Measurements from ENCODE around the gene CLEC6A. TPM values are rescaled to one million over a fixed set of nuclear protein-coding genes. Genes with fewer than 3 reads are reported as not detected.

The CLEC6A gene
- total and polyA plus RNA-seq, 9 donors: 0.23 TPM; not detected in 8

DNA sequence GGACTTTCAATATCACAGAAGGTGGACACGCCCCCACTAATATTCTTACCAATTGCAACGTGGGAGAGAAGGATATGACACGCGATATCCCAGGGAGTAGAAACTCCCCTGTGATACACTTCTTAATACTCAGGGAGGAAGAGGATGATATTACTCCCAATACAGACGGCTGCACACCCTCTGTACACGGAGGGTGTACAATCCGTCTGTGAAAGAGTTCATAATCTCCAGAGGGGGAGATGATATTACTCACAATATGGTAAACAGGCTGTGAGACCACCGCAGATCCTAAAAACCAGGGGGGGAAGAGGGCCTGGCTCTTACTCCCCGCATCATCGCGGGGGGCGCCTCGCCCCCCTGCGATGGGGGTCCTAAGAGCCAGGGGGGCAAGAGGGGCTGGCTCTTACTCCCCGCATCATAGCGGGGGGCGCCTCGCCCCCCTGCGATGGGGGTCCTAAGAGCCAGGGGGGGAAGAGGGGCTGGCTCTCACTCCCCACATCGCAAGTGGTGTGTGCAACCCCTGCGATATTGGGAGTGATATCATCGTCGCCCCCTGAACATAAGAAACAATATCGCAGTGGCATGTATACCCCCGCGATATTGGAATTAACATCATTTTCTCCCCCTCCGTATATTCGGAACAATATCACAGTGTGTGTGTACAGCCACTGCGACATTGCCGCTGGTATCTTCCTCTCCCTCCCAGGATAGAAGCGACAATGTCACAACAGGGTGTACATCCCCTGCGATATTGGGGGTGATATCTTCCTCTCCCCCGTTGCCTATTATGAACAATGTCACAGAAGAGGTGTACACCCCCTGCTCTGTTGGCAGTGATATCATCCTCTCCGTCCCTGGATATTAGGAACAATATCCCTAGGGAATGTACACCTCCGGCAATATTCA is 8.9 kb upstream of the CLEC6A start:
- H3K4me3 ChIP-seq: no peak overlapping the region
- no peaks in the 10 kb centered on the region for H3K36me3 ChIP-seq
- intact Hi-C loops (cut with DNase I): no loop called here
- TF ChIP-seq POLR2A (IDR thresholded peaks at IDR 0.05): no peak
- TF ChIP-seq EP300 (IDR thresholded peaks at IDR 0.05): no peak
- TF ChIP-seq, protein P1, sequence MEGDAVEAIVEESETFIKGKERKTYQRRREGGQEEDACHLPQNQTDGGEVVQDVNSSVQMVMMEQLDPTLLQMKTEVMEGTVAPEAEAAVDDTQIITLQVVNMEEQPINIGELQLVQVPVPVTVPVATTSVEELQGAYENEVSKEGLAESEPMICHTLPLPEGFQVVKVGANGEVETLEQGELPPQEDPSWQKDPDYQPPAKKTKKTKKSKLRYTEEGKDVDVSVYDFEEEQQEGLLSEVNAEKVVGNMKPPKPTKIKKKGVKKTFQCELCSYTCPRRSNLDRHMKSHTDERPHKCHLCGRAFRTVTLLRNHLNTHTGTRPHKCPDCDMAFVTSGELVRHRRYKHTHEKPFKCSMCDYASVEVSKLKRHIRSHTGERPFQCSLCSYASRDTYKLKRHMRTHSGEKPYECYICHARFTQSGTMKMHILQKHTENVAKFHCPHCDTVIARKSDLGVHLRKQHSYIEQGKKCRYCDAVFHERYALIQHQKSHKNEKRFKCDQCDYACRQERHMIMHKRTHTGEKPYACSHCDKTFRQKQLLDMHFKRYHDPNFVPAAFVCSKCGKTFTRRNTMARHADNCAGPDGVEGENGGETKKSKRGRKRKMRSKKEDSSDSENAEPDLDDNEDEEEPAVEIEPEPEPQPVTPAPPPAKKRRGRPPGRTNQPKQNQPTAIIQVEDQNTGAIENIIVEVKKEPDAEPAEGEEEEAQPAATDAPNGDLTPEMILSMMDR (IDR thresholded peaks at IDR 0.05): no peak
- H3K27me3 ChIP-seq: no peaks in the 10 kb centered on the region
- 85 to 88% (median 85%) methylated on average over 30 to 35 of the region's 35 CpGs for WGBS, 3 donors
- H3K4me1 ChIP-seq (ENCODE audit: insufficient read depth): no peaks in the 10 kb centered on the region
- H3K27ac ChIP-seq: no peak overlapping the region
- H3K9me3 ChIP-seq: no peaks in the 10 kb centered on the region
- no peak for DNase-seq

- Histone ChIP-seq H3K27me3 (no peaks in the 10 kb centered on the region), H3K27ac (no peak overlapping the region), H3K4me1 (ENCODE audit: insufficient read depth) (no peaks in the 10 kb centered on the region), H3K9me3 (no peaks in the 10 kb centered on the region), H3K36me3 (no peaks in the 10 kb centered on the region), H3K4me3 (no peak overlapping the region)
- WGBS, 3 donors: 66 to 74% (median 74%) methylated on average over 6 to 7 of the region's 7 CpGs
- no peak for DNase-seq
- TF ChIP-seq, protein P1 (IDR thresholded peaks at IDR 0.05): no peak
- TF ChIP-seq EP300 (IDR thresholded peaks at IDR 0.05): no peak
- TF ChIP-seq POLR2A (IDR thresholded peaks at IDR 0.05): no peak
- intact Hi-C loops (cut with DNase I): no loop called here
Measured at GRCh38 chr12:8449355-8449859, 6.4 kb upstream of the CLEC6A start.

GRCh38 chr12:8452036-8452435 is 3.7 kb upstream of the CLEC6A start:
- no peak overlapping the region for H3K27ac ChIP-seq
- intact Hi-C loops (cut with DNase I): no loop called here

GRCh38 chr12:8453021-8453513 is 2.7 kb upstream of the CLEC6A start:
- DNase-seq: no peak
- Histone ChIP-seq H3K4me3 (no peak overlapping the region), H3K9me3 (no peaks in the 10 kb centered on the region), H3K36me3 (no peaks in the 10 kb centered on the region), H3K27ac (no peak overlapping the region), H3K27me3 (no peaks in the 10 kb centered on the region), H3K4me1 (ENCODE audit: insufficient read depth) (no peaks in the 10 kb centered on the region)
- TF ChIP-seq EP300 (IDR thresholded peaks at IDR 0.05) (no peak), POLR2A (IDR thresholded peaks at IDR 0.05) (no peak)
- TF ChIP-seq, protein P1 (IDR thresholded peaks at IDR 0.05): no peak
- intact Hi-C loops (cut with DNase I): no loop called here
- WGBS, 3 donors: 53 to 66% (median 54%) methylated on average over 4 of the region's 4 CpGs

More at GRCh38 chr12:8452036-8452435, 3.7 kb upstream of the CLEC6A start:
- Histone ChIP-seq H3K4me1 (ENCODE audit: insufficient read depth) (no peaks in the 10 kb centered on the region), H3K9me3 (no peaks in the 10 kb centered on the region), H3K4me3 (no peak overlapping the region), H3K36me3 (no peaks in the 10 kb centered on the region), H3K27me3 (no peaks in the 10 kb centered on the region)
- 90 to 96% (median 91%) methylated on average over 12 of the region's 12 CpGs for WGBS, 3 donors
- TF ChIP-seq, protein P1 (IDR thresholded peaks at IDR 0.05): no peak
- no peak for TF ChIP-seq POLR2A (IDR thresholded peaks at IDR 0.05)
- TF ChIP-seq EP300 (IDR thresholded peaks at IDR 0.05): no peak
- no peak for DNase-seq
